Erythroblast (primary cell): ENCODE measurements around the gene SYTL2.

ENCODE experiments used
- GATA1 ChIP-seq: IDR thresholded peaks from 2 replicates; pipeline ENCODE4 v1.6.1; 2011; ENCODE audit warnings: low read depth, mild to moderate bottlenecking, control low read depth, low read length, moderate library complexity
- POLR2A ChIP-seq: IDR thresholded peaks from 2 replicates; pipeline ENCODE4 v1.6.1; 2011; ENCODE audit warnings: mild to moderate bottlenecking, low read length

GRCh38 chr11:85799142-85799541 lies 11.8 kb downstream of the SYTL2 start:
- TF ChIP-seq POLR2A (no peak), GATA1 (no peak)
